H9 (cell line): ENCODE measurements around the gene AKT1S1. TPM values are rescaled to one million over a fixed set of nuclear protein-coding genes. Genes with fewer than 3 reads are reported as not detected.

ENCODE experiments used
- DNase-seq: peaks from one replicate; pipeline ENCODE4 v3.0.0-alpha.2; 2017
- H2AFZ ChIP-seq: one replicate; pipeline ENCODE4 v1.6.1; 2013; ENCODE audit warnings: mild to moderate bottlenecking, low read length, control low read depth, moderate library complexity
- H2AK5ac ChIP-seq: 2 replicates; pipeline ENCODE4 v1.6.1; 2013; ENCODE audit warnings: low read length, control low read depth, mixed read lengths; ENCODE audit not compliant: insufficient read length
- H2BK120ac ChIP-seq: one replicate; pipeline ENCODE4 v1.6.1; 2013; ENCODE audit warnings: low read depth, mild to moderate bottlenecking, low read length, control low read depth, inconsistent platforms; ENCODE audit not compliant: poor library complexity, severe bottlenecking
- H2BK12ac ChIP-seq: 2 replicates; pipeline ENCODE4 v1.6.1; 2013; ENCODE audit warnings: low read length, control low read depth, mixed read lengths, low read depth; ENCODE audit not compliant: insufficient read length
- H2BK15ac ChIP-seq: 2 replicates; pipeline ENCODE4 v1.6.1; 2013; ENCODE audit warnings: low read depth, low read length, control low read depth
- H2BK20ac ChIP-seq: one replicate; pipeline ENCODE4 v1.6.1; 2013; ENCODE audit warnings: low read depth, mild to moderate bottlenecking, low read length, control low read depth, inconsistent platforms; ENCODE audit not compliant: poor library complexity, severe bottlenecking
- H2BK5ac ChIP-seq: 2 replicates; pipeline ENCODE4 v1.6.1; 2013; ENCODE audit warnings: low read length, control low read depth, mixed read lengths; ENCODE audit not compliant: insufficient read length
- H3K14ac ChIP-seq: 2 replicates; pipeline ENCODE4 v1.6.1; 2013; ENCODE audit warnings: low read length, control low read depth; ENCODE audit not compliant: insufficient read depth
- H3K18ac ChIP-seq: 2 replicates; pipeline ENCODE4 v1.6.1; 2013; ENCODE audit warnings: low read depth, mild to moderate bottlenecking, mixed read lengths, low read length, control low read depth; ENCODE audit not compliant: insufficient read length
- H3K23ac ChIP-seq: 2 replicates; pipeline ENCODE4 v1.6.1; 2013; ENCODE audit warnings: low read length, control low read depth, mixed read lengths, low read depth; ENCODE audit not compliant: insufficient read length
- H3K23me2 ChIP-seq: 2 replicates; pipeline ENCODE4 v1.6.1; 2013; ENCODE audit warnings: low read depth, mild to moderate bottlenecking, mixed read lengths, low read length, control low read depth; ENCODE audit not compliant: insufficient read length, poor library complexity, severe bottlenecking
- H3K27ac ChIP-seq: 2 replicates; pipeline ENCODE4 v1.5.1; 2013; ENCODE audit warnings: low read length, control low read depth, mixed read lengths, low read depth; ENCODE audit not compliant: insufficient read length
- H3K27me3 ChIP-seq: 2 replicates; pipeline ENCODE4 v1.6.1; 2013; ENCODE audit warnings: low read length, control low read depth, inconsistent platforms; ENCODE audit not compliant: insufficient read depth
- H3K4ac ChIP-seq: 2 replicates; pipeline ENCODE4 v1.6.1; 2013; ENCODE audit warnings: low read depth, mild to moderate bottlenecking, control low read depth, inconsistent platforms, low read length, moderate library complexity
- H3K4me1 ChIP-seq: 2 replicates; pipeline ENCODE4 v1.6.1; 2013; ENCODE audit warnings: low read length, control low read depth, inconsistent platforms; ENCODE audit not compliant: insufficient read depth
- H3K4me2 ChIP-seq: 2 replicates; pipeline ENCODE4 v1.6.1; 2013; ENCODE audit warnings: low read length, control low read depth, mixed read lengths; ENCODE audit not compliant: insufficient read length, insufficient read depth
- H3K56ac ChIP-seq: 2 replicates; pipeline ENCODE4 v1.6.1; 2013; ENCODE audit warnings: low read depth, mild to moderate bottlenecking, mixed read lengths, low read length, control low read depth; ENCODE audit not compliant: insufficient read length
- H3K79me1 ChIP-seq: 2 replicates; pipeline ENCODE4 v1.6.1; 2013; ENCODE audit warnings: low read depth, mild to moderate bottlenecking, moderate library complexity, low read length, control low read depth, inconsistent platforms; ENCODE audit not compliant: insufficient read depth, poor library complexity, severe bottlenecking
- H3K79me2 ChIP-seq: 2 replicates; pipeline ENCODE4 v1.6.1; 2013; ENCODE audit warnings: low read length, control low read depth, inconsistent platforms; ENCODE audit not compliant: insufficient read depth
- H3K9ac ChIP-seq: 2 replicates; pipeline ENCODE4 v1.6.1; 2013; ENCODE audit warnings: low read length, control low read depth, mixed read lengths; ENCODE audit not compliant: insufficient read length; ENCODE audit errors: extremely low read depth
- H3K9me3 ChIP-seq: one replicate; pipeline ENCODE4 v1.6.1; 2013; ENCODE audit warnings: low read depth, low read length, inconsistent platforms; ENCODE audit not compliant: control insufficient read depth
- H3T11ph ChIP-seq: one replicate; pipeline ENCODE4 v1.6.1; 2013; ENCODE audit warnings: mild to moderate bottlenecking, low read length, control low read depth, inconsistent platforms
- H4K20me1 ChIP-seq: one replicate; pipeline ENCODE4 v1.6.1; 2013; ENCODE audit not compliant: control insufficient read depth, insufficient read length, insufficient read depth
- H4K5ac ChIP-seq: 2 replicates; pipeline ENCODE4 v1.6.1; 2013; ENCODE audit warnings: low read depth, mild to moderate bottlenecking, mixed read lengths, low read length, control low read depth; ENCODE audit not compliant: insufficient read length
- H4K8ac ChIP-seq: replicated peaks from 2 replicates; pipeline ENCODE4 v1.6.1; 2013; ENCODE audit warnings: low read length, control low read depth, mixed read lengths, low read depth; ENCODE audit not compliant: insufficient read length
- H4K91ac ChIP-seq: 2 replicates; pipeline ENCODE4 v1.6.1; 2013; ENCODE audit warnings: low read depth, mild to moderate bottlenecking, moderate library complexity, mixed read lengths, low read length, control low read depth; ENCODE audit not compliant: insufficient read length
- H3K27ac Mint-ChIP-seq, 3 experiments: 2 replicates in 2 of 3; 3 replicates in 1 of 3; pipeline ENCODE4 v1.8.0; 2020 to 2021; ENCODE audit warnings: mixed read lengths in 3 of 3, mild to moderate bottlenecking in 1 of 3, moderate library complexity in 1 of 3
- H3K27me3 Mint-ChIP-seq: 2 replicates; pipeline ENCODE4 v1.8.0; 2021; ENCODE audit warnings: low read depth, mild to moderate bottlenecking, moderate library complexity, mixed read lengths
- H3K36me3 Mint-ChIP-seq, 3 experiments: 2 replicates in 2 of 3; 3 replicates in 1 of 3; pipeline ENCODE4 v1.8.0; 2020 to 2021; ENCODE audit warnings: low read depth in 3 of 3, mixed read lengths in 3 of 3; ENCODE audit not compliant: insufficient read depth in 1 of 3
- H3K4me1 Mint-ChIP-seq, 2 experiments: 2 replicates each; pipeline ENCODE4 v1.8.0; 2020; ENCODE audit warnings: mixed read lengths in 2 of 2
- H3K4me3 Mint-ChIP-seq, 2 experiments: 2 replicates in 1 of 2; 3 replicates in 1 of 2; pipeline ENCODE4 v1.8.0; 2020 to 2021; ENCODE audit warnings: mild to moderate bottlenecking in 2 of 2, mixed read lengths in 2 of 2, moderate library complexity in 1 of 2
- H3K9me3 Mint-ChIP-seq, 2 experiments: 2 replicates in 1 of 2; 3 replicates in 1 of 2; pipeline ENCODE4 v1.8.0; 2020; ENCODE audit warnings: mild to moderate bottlenecking in 2 of 2, mixed read lengths in 2 of 2, moderate library complexity in 1 of 2
- CTCF ChIP-seq: fragments of 200-600 bp; sonication (generic); conservative IDR thresholded peaks from 3 replicates; pipeline ENCODE4 v1.8.0; 2021; ENCODE audit warnings: antibody characterized with exemption, mild to moderate bottlenecking
- WGBS: extraction: QIAGEN DNeasy Blood & Tissue Kit; methylation state at CpG from one replicate; pipeline ENCODE4 v1.1.7; 2013; ENCODE audit warnings: missing lambda C conversion rate, low lambda C conversion rate, mixed read lengths; ENCODE audit not compliant: insufficient read length; ENCODE audit errors: extremely low coverage; 5-methylcytosine and 5-hydroxymethylcytosine counted together
- total RNA-seq: library from RNA; stranded (reverse); gene quantifications from 2 replicates; pipeline ENCODE4 v1.2.1, GENCODE V29; 2021

Gene AKT1S1
- total RNA-seq, 1 experiment from 2014 or later, result 43.5 TPM

- Histone ChIP-seq H3K27me3 (no peaks in the 10 kb centered on the region), H4K91ac (no peak overlapping the region), H3K79me2 (no peaks in the 10 kb centered on the region), H2BK5ac (no peak overlapping the region), H3K9ac (no peak overlapping the region), H3K79me1 (no peaks in the 10 kb centered on the region), H4K5ac (no peak overlapping the region), H3K56ac (no peak overlapping the region), H3K9me3 (no peaks in the 10 kb centered on the region), H3K4ac (no peak overlapping the region), H2BK15ac (no peak overlapping the region), H2AFZ (no peak overlapping the region), H3K4me2 (no peak overlapping the region), H4K20me1 (no peaks in the 10 kb centered on the region), H3K18ac (no peak overlapping the region), H3K14ac (no peak overlapping the region), H4K8ac (no peak overlapping the region), H3T11ph (no peak overlapping the region), H2AK5ac (no peak overlapping the region), H2BK12ac (no peak overlapping the region), H3K23ac (no peak overlapping the region), H2BK120ac (no peak overlapping the region), H2BK20ac (no peak overlapping the region), H3K23me2 (peaks cover 6% of the 10 kb centered on the region), H3K4me1 (no peaks in the 10 kb centered on the region), H3K27ac (no peak overlapping the region)
- H3K4me3 Mint-ChIP-seq, result no peak overlapping the region
- no peak for TF ChIP-seq CTCF
- peaks cover 10 to 14% of the 10 kb centered on the region in 2 experiments for H3K4me1 Mint-ChIP-seq
- H3K27ac Mint-ChIP-seq, result no peak overlapping the region
- no peaks in the 10 kb centered on the region for H3K27me3 Mint-ChIP-seq
- H3K36me3 Mint-ChIP-seq, result peaks cover 54 to 71% (median 69%) of the 10 kb centered on the region in 3 experiments
- no peak for DNase-seq
- WGBS, result no CpG with 5 or more reads among the region's 5 CpGs
- no peaks in the 10 kb centered on the region for H3K9me3 Mint-ChIP-seq
Measured at GRCh38 chr19:49883094-49883493, 5.9 kb upstream of the AKT1S1 start.
